Measurements from ENCODE around the gene RSU1. TPM values are rescaled to one million over a fixed set of nuclear protein-coding genes. Genes with fewer than 3 reads are reported as not detected.

RSU1 gene
- 37.3 and 43.8 TPM in 2 replicates for total RNA-seq (ENCODE audit: low replicate concordance)
- long read RNA-seq, transcript RSU1-205 (8 exons, 3,639 nt), result minor isoform, 5 of 99 reads
- long read RNA-seq, transcript RSU1-203 (8 exons, 3,919 nt), result minor isoform, 13 of 99 reads
- long read RNA-seq, transcript RSU1-201 (9 exons, 3,834 nt), result major isoform, 65 of 99 reads
- long read RNA-seq, partial matches to known transcripts, result 3 of 99 reads
- long read RNA-seq, other reads (novel, unspliced or antisense), result 13 of 99 reads

- TF ChIP-seq, protein P1, sequence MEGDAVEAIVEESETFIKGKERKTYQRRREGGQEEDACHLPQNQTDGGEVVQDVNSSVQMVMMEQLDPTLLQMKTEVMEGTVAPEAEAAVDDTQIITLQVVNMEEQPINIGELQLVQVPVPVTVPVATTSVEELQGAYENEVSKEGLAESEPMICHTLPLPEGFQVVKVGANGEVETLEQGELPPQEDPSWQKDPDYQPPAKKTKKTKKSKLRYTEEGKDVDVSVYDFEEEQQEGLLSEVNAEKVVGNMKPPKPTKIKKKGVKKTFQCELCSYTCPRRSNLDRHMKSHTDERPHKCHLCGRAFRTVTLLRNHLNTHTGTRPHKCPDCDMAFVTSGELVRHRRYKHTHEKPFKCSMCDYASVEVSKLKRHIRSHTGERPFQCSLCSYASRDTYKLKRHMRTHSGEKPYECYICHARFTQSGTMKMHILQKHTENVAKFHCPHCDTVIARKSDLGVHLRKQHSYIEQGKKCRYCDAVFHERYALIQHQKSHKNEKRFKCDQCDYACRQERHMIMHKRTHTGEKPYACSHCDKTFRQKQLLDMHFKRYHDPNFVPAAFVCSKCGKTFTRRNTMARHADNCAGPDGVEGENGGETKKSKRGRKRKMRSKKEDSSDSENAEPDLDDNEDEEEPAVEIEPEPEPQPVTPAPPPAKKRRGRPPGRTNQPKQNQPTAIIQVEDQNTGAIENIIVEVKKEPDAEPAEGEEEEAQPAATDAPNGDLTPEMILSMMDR (conservative IDR thresholded peaks at IDR 0.05), result no peak
- Mint-ChIP-seq H3K27ac (peak within 1 kb of the TSS; percentile 92), H3K36me3 (peaks cover 3% of the 10 kb centered on the region), H3K4me1 (ENCODE audit: unreplicated experiment) (peaks cover 31% of the 10 kb centered on the region), H3K9me3 (peaks cover 14% of the 10 kb centered on the region), H3K4me3 (peak within 1 kb of the TSS; percentile 98), H3K27me3 (peaks cover 2% of the 10 kb centered on the region)
- DNase-seq (ENCODE audit: extremely low spot score, unreplicated experiment), result peak; percentile 100
These were observed at the start of gene RSU1 for GRCh38 chr10:16817125-16818019. Gene RSU1 (minus strand): TSS chr10:16817424. CDS start chr10:16817081, 343 bp downstream.

DNA sequence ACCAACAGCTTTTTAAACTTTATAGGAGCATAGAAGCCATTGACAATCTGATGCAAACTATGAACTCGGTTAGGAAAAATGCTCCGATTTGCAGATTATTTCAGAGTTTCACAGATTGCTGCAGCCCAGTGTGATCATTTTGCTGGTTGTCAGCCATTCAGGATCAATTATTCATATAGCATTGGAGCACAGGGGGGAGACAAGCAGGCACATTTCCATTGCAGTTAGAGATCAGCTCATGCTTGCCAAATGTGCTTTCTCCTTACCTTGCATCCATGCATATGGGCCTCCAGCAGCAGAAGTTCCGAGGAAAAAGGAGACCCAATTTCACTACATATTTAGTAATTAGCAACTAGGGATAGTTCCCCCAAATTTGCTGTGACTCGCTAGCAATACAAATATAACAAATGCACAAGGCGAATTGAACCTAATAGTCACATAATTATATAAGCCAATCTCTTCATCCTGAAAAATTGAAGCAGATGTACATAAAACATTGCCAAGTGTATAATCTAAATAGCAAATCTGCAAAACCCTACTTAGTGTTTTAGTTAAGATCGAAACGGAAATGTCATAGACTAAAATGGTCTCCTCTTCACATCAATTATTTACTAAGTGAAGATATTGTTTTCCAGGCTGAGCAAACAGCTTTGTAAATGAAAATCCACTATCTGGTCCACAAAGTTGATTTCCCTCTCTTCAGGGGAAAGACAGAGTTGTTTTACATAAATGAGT is 49.5 kb upstream of the RSU1 start:
- Mint-ChIP-seq H3K27ac (no peak overlapping the region), H3K36me3 (no peaks in the 10 kb centered on the region), H3K4me3 (no peak overlapping the region), H3K27me3 (peaks cover 4% of the 10 kb centered on the region), H3K9me3 (no peaks in the 10 kb centered on the region), H3K4me1 (ENCODE audit: unreplicated experiment) (peaks cover 43% of the 10 kb centered on the region)
- TF ChIP-seq, protein P1 (conservative IDR thresholded peaks at IDR 0.05), result no peak
- no peak for DNase-seq (ENCODE audit: extremely low spot score, unreplicated experiment)

DNA sequence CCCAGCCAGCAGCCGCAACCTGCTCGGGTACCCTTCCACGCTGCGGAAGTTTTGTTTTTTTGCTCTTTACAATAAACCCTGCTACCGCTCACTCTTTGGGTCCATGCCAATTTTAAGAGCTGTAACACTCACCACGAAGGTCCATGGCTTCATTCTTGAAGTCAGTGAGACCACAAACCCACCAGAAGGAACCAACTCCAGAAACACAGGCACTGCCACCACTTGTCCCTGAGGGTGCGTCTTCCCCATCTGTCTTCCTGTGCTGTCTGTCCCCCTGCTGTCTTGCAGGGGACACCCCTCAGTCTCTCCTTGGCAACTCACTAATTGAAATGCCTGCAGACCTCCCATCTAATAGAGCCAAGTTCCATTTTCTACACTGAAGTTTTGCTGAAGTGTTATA is 48.5 kb upstream of the RSU1 start:
- Mint-ChIP-seq H3K27ac (no peak overlapping the region), H3K36me3 (no peaks in the 10 kb centered on the region), H3K4me3 (no peak overlapping the region), H3K9me3 (no peaks in the 10 kb centered on the region), H3K27me3 (peaks cover 4% of the 10 kb centered on the region), H3K4me1 (ENCODE audit: unreplicated experiment) (peaks cover 43% of the 10 kb centered on the region)
- no peak for DNase-seq (ENCODE audit: extremely low spot score, unreplicated experiment)
- TF ChIP-seq, protein P1 (conservative IDR thresholded peaks at IDR 0.05), result no peak

GRCh38 chr10:16863766-16864165 is 46.5 kb upstream of the RSU1 start:
- peaks cover 35% of the 10 kb centered on the region for H3K4me1 Mint-ChIP-seq (ENCODE audit: unreplicated experiment)
- H3K9me3 Mint-ChIP-seq, result no peaks in the 10 kb centered on the region
- DNase-seq (ENCODE audit: extremely low spot score, unreplicated experiment), result no peak
- no peaks in the 10 kb centered on the region for H3K36me3 Mint-ChIP-seq
- peak overlapping the region; percentile 15 for H3K27ac Mint-ChIP-seq
- H3K27me3 Mint-ChIP-seq, result peaks cover 2% of the 10 kb centered on the region
- TF ChIP-seq, protein P1 (conservative IDR thresholded peaks at IDR 0.05), result no peak
- H3K4me3 Mint-ChIP-seq, result peak overlapping the region; percentile 17

DNA sequence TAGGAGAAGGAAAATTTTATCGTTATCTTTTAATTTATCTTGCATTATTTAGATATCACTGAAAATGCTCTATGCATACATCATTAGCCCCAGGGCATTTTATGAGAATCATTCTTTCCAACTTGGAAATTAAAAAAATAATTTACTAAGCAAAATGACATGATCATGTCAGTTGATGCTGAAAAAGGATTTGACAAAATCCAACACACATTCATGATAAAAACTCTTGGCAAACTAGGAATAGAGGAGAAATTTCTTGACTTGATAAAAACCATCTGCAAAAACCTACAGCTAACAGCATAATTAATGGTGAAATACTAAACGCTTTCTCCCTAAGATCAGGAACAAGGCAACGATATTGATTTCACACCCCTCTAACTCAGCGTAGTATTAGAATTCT is 40.2 kb upstream of the RSU1 start:
- Mint-ChIP-seq H3K4me1 (ENCODE audit: unreplicated experiment) (peaks cover 31% of the 10 kb centered on the region), H3K27me3 (peaks cover 8% of the 10 kb centered on the region), H3K4me3 (peak overlapping the region; percentile 38), H3K9me3 (no peaks in the 10 kb centered on the region), H3K27ac (peak overlapping the region; percentile 27), H3K36me3 (no peaks in the 10 kb centered on the region)
- TF ChIP-seq, protein P1 (conservative IDR thresholded peaks at IDR 0.05), result no peak
- DNase-seq (ENCODE audit: extremely low spot score, unreplicated experiment), result no peak
